Ovary (tissue), 9 donors: Measurements from ENCODE around the gene NFYC. TPM values are rescaled to one million over a fixed set of nuclear protein-coding genes. Genes with fewer than 3 reads are reported as not detected.

Source experiments
- DNase-seq, 5 donors: peaks; one replicate each; pipeline ENCODE4 v3.0.0-alpha.2; 2019 to 2020
- H3K27ac ChIP-seq, 2 donors: fragments of 200-600 bp; one replicate each; pipeline versions ENCODE4 v1.5.1 to v1.8.0; 2019 to 2022
- H3K27me3 ChIP-seq: fragments of 200-600 bp; one replicate; pipeline ENCODE4 v1.8.0; 2022
- H3K36me3 ChIP-seq: fragments of 200-600 bp; sonication (generic); one replicate; pipeline ENCODE4 v1.5.1; 2019
- H3K4me1 ChIP-seq: one replicate; pipeline ENCODE4 v1.8.1; 2013; ENCODE audit warnings: mild to moderate bottlenecking, moderate library complexity; ENCODE audit not compliant: insufficient read depth
- H3K4me3 ChIP-seq: fragments of 200-600 bp; sonication (generic); one replicate; pipeline ENCODE4 v1.5.1; 2017
- H3K9me3 ChIP-seq, 2 donors: fragments of 200-600 bp in 1 of 2; sonication (generic) in 1 of 2; one replicate each; pipeline versions ENCODE4 v1.5.1 to v1.8.1; 2013 to 2019; ENCODE audit warnings: mild to moderate bottlenecking in 1 of 2, moderate library complexity in 1 of 2
- EP300 ChIP-seq: sonication (generic); formaldehyde crosslinking; IDR thresholded peaks from one replicate; pipeline ENCODE4 v1.6.1; 2017; ENCODE audit warnings: antibody characterized with exemption
- POLR2A ChIP-seq: fragments of 450-650 bp; IDR thresholded peaks from one replicate; pipeline ENCODE4 v1.6.1; 2017; ENCODE audit warnings: antibody characterized with exemption, mild to moderate bottlenecking, moderate library complexity
- WGBS, 3 donors: extraction: QIAGEN DNeasy Blood & Tissue Kit in 1 of 3; methylation state at CpG; one replicate each; pipeline versions ENCODE4 v1.1.5 to v1.1.7; 2013 to 2017; 5-methylcytosine and 5-hydroxymethylcytosine counted together
- intact Hi-C, 4 donors: fragments of 100-400 bp; cut with DNase I; formaldehyde crosslinking; loops; one replicate each; pipeline versions ENCODE4 v1.11.0 to v1.15.1; 2022 to 2023
- polyA plus RNA-seq, 2 donors: library from polyadenylated mRNA; stranded (reverse); fragments of 200-250 nt in 1 of 2; fragments of 350-450 nt in 1 of 2; fragmentation: Illumina TruSeq in 1 of 2; extraction: RNeasy Lipid Tissue Mini Kit (QIAGEN cat#74804) in 1 of 2; gene quantifications; one replicate each; pipeline ENCODE4 v1.2.3, GENCODE V29; 2013 to 2014
- total RNA-seq, 7 donors: library from RNA; depleted of rRNA in 2 of 7; stranded (reverse); fragments of >200 nt in 2 of 7; fragmentation: NEBNext Ultra II Directional in 3 of 7; extraction: Animal tissue kit (Norgen Biotek cat#: 25700) in 3 of 7; gene quantifications; one replicate each; pipeline versions ENCODE4 v1.1.0 to v1.2.4, GENCODE V29; 2016 to 2023
- TF ChIP-seq, protein P1 (sequence below), 3 donors: fragments of 450-650 bp in 2 of 3; fragments of 200-600 bp in 1 of 3; IDR thresholded peaks; one replicate each; pipeline versions ENCODE4 v1.5.1 to v1.8.0; 2016 to 2022; ENCODE audit warnings: antibody characterized with exemption in 3 of 3, mild to moderate bottlenecking in 1 of 3
- donor health status: DM: no; HTN: no; CAD: no; lungs with moderate emphysema.
- donor health status: DM: no; HTN: no; CAD: no.
- donor health status: Bipolar disorder and iron deficiency.
- donor health status: DM: yes; HTN: yes; CAD: no.
- donor health status: DM: no; HTN: no; CAD: no.
- donor health status: DM: yes; HTN: yes; CAD: no.

Gene NFYC
- total and polyA plus RNA-seq, 9 donors, result 28.8 to 90.9 (median 45.1) TPM

GRCh38 chr1:40808909-40809308 lies 117.4 kb downstream of the NFYC start:
- WGBS, 3 donors, result 72 to 83% (median 75%) methylated on average over 6 of the region's 6 CpGs
- no peak for DNase-seq
- no peaks in the 10 kb centered on the region for H3K36me3 ChIP-seq
- no peaks in the 10 kb centered on the region for H3K9me3 ChIP-seq
- H3K4me1 ChIP-seq, result peaks cover 1% of the 10 kb centered on the region
- H3K4me3 ChIP-seq, result no peak overlapping the region
- no peaks in the 10 kb centered on the region for H3K27me3 ChIP-seq
- H3K27ac ChIP-seq, result no peak overlapping the region
- intact Hi-C loops, result no loop called here
- TF ChIP-seq EP300, result no peak
- TF ChIP-seq POLR2A, result no peak
- TF ChIP-seq, protein P1, sequence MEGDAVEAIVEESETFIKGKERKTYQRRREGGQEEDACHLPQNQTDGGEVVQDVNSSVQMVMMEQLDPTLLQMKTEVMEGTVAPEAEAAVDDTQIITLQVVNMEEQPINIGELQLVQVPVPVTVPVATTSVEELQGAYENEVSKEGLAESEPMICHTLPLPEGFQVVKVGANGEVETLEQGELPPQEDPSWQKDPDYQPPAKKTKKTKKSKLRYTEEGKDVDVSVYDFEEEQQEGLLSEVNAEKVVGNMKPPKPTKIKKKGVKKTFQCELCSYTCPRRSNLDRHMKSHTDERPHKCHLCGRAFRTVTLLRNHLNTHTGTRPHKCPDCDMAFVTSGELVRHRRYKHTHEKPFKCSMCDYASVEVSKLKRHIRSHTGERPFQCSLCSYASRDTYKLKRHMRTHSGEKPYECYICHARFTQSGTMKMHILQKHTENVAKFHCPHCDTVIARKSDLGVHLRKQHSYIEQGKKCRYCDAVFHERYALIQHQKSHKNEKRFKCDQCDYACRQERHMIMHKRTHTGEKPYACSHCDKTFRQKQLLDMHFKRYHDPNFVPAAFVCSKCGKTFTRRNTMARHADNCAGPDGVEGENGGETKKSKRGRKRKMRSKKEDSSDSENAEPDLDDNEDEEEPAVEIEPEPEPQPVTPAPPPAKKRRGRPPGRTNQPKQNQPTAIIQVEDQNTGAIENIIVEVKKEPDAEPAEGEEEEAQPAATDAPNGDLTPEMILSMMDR (IDR thresholded peaks at IDR 0.05), result no peak

GRCh38 chr1:40810927-40811326 lies 119.4 kb downstream of the NFYC start:
- Histone ChIP-seq H3K27ac (no peak overlapping the region), H3K4me1 (peaks cover 1% of the 10 kb centered on the region), H3K4me3 (no peak overlapping the region), H3K36me3 (no peaks in the 10 kb centered on the region), H3K27me3 (no peaks in the 10 kb centered on the region), H3K9me3 (no peaks in the 10 kb centered on the region)
- no peak for DNase-seq
- no peak for TF ChIP-seq EP300
- no peak for TF ChIP-seq POLR2A
- TF ChIP-seq, protein P1 (IDR thresholded peaks at IDR 0.05), result no peak
- intact Hi-C loops, result no loop called here
- WGBS, 3 donors, result 81 to 90% (median 85%) methylated on average over 5 of the region's 5 CpGs

DNA sequence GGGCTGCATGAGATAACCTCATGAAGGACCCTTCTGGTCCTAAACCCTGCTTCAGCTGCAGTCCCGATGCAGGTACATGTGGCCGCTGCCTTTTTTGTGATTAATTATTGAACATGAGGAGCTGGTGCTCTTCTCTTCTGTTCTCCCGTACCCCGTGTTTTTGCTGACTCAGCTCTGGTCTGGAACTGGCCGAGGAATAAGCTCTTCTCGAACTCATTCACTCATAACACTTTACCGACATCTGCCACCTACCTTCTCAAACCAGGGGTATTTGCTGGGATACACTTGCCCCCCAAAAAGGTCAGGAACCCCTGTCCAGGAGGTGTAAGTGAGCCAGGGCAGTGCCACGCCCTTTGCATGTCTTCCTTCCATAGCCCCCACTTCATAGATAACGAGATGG lies 123.9 kb downstream of the NFYC start:
- WGBS, 3 donors, result 61 to 79% (median 74%) methylated on average over 9 of the region's 9 CpGs
- Histone ChIP-seq H3K27ac (no peak overlapping the region), H3K9me3 (no peaks in the 10 kb centered on the region), H3K4me3 (no peak overlapping the region), H3K27me3 (no peaks in the 10 kb centered on the region), H3K4me1 (peaks cover 4% of the 10 kb centered on the region), H3K36me3 (no peaks in the 10 kb centered on the region)
- intact Hi-C loops, result no loop called here
- no peak for TF ChIP-seq POLR2A
- no peak for TF ChIP-seq EP300
- TF ChIP-seq, protein P1 (IDR thresholded peaks at IDR 0.05), result no peak
- no peak for DNase-seq

DNA sequence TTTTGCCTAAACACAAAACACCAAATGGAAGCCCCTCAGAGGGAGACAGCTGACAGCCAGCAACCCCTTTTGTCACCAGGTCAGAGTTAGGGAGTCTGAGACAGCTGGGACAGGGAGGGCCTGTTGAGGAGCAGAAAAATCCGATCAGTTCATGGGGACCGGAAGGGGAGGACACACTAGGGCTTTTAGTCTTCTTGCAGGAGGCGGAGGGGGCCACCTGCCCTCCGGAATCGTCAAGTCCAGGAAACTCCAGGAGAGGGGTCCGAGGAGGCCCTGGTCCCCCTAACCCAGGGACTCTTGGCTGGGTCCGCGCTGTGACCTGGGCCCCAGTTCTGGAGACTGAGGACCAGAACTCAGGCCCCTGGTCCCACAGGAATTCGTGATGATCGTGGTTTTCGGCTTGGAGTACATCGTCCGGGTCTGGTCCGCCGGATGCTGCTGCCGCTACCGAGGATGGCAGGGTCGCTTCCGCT lies 126.3 kb downstream of the NFYC start:
- Histone ChIP-seq H3K9me3 (no peaks in the 10 kb centered on the region), H3K4me1 (peaks cover 4% of the 10 kb centered on the region), H3K4me3 (no peak overlapping the region), H3K27me3 (no peaks in the 10 kb centered on the region), H3K36me3 (no peaks in the 10 kb centered on the region), H3K27ac (no peak overlapping the region)
- no peak for DNase-seq
- 48 to 76% (median 71%) methylated on average over 13 to 19 of the region's 19 CpGs for WGBS, 3 donors
- TF ChIP-seq POLR2A (no peak), EP300 (no peak)
- TF ChIP-seq, protein P1 (IDR thresholded peaks at IDR 0.05), result no peak
- intact Hi-C loops, result no loop called here
